Measurements from ENCODE around the gene ZZZ3.
"Not testable (repeated sequence)": the region's sequence is repeated elsewhere in the genome, so short reads cannot be mapped to it uniquely, and the experiment has no call there.

Gene ZZZ3

DNA sequence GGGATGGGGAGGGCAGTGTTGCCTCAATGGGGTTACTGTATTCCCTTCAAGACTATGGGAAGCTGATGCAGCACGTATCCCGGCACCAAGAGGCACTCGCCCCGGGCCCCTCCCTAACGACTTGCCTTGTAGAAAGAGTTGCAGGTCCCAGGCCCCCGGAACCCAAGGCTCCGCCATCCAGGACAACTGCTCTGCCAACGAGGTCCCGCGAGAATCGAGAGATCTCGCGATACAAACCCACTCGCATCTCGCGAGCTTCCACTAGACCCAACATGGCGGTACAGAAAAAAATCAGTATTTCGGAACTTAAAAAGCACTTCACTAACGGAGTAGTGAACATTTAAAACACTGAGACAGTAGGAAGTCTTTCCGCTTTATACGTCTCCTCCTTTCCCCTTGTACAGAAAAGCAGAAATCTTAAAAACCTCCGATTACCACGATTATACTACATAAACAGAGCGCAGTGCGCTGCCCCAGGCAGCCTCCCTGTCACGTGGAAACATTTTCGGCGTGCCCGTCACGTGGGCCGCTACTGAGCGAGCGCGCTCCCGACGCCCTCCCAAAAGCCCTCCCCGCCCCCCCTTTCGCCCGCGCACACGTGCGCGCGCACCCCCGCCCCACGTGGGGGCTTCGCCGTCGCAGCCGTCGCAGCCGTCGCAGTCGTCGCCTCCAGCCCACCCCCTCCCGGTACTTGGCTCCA is at the start of gene ZZZ3:
ZZZ3 (minus strand) TSS at position 199 of the 700 bp plus-strand sequence. CDS start 49,304 bp downstream, outside the sequence.
- FAIRE-seq, result peak; percentile 52

DNA sequence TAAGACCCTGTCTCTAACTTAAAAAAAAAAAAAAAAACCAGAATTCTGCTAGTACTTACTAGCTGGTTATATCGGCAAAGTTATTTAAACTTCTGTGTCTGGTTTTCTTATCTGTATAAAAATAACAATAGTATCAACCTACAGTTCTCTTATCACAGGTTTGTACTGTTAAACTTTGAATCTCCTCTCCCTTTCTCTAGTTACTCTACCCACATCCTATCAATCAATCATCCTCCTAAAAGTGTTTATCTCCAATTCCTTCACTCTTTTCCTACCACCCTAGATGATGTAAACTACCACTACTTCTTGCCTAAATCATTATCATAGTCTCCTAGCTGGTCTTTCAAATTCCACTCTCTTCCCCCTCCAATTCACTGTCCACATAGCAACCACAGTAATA is 49.6 kb upstream of the ZZZ3 start:
- FAIRE-seq, result no peak

DNA sequence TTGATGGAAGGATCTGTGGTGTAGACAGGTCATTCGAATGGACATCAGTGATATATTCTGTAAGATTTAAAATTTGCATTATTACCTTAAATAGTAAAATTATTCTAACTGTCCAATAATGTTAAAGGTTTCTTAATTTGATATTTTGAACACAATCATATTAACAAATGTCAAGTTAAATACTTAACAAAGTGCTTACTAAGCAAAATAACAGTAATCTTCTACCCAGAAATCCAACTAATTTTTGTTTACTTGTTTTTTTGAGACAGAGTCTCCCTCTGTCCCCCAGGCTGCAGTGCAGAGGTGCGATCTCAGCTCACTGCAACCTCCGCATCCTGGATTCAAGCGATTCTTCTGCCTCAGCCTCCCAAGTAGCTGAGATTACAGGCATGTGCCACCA is 43.2 kb upstream of the ZZZ3 start:
- FAIRE-seq, result no peak

DNA sequence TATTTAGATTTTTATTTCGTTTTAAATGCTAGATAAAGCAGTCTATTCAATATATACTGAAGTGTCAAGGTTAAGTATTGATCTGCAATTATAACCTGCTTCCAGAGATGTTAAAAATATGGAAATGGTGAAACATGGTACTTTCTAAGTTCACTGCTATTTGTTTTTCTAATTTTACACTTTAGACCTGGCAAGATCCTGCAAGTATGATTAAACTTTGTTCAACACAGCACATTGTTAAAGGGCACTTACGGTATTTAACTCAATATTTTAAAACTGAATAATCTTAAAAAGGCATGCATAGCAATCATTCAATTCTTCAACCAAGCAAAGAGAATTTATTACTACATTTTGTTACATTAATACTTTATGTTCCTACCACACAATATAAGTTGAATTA is 35.7 kb upstream of the ZZZ3 start:
- no peak for FAIRE-seq

DNA sequence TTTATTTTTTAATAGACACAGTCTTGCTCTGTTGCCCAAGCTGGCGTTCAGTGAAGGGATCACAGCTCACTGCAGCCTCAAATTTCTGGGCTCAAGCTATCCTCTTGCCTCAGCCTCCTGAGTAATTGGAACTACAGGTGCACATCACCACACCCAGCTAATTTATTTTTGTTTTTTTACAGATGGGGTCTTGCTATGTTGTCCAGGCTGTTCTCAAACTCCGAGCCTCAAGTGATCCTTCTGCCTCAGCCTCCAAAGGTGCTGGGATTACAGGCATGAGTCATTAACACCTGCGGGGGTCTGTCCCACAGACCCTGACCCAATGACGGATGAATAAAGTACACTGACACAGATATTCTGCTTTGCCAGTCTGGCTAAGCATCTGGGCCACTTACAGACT is 33.6 kb upstream of the ZZZ3 start:
- FAIRE-seq, result no peak

DNA sequence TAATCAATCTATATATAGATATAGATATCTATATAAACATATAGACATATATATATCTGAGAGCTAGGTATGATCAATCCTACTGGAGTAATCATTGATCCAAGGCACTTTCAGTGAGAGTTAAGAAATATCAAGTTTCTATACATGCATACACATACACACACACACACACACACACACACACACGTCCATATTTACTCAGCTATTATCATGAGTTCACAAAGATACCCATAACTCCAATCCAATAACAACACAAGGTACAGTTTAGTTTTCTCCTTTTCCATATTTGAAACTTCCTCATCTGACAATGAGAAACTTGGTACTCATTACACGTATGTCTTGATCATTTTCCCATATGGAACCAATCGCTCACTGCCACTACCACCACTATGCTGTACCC is 27.3 kb upstream of the ZZZ3 start:
- FAIRE-seq, result no peak

DNA sequence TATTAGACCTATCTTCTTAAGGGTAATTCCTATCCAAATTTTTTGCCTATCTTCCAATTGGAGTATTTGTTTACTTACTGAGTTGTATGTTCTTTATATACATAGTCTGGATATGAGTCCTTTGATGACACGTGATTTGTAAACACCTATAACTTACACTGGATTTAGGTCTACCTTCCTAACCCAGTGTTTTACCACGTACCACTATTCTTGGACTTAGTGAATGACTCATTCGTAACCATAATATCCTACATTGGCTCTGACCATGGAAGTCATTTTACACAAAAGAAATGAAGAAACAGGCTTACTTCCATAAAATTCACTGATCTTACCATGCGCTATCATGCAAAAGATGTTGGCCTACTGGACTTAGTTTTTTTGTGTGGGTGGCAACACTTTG is 23.9 kb upstream of the ZZZ3 start:
- no peak for FAIRE-seq

DNA sequence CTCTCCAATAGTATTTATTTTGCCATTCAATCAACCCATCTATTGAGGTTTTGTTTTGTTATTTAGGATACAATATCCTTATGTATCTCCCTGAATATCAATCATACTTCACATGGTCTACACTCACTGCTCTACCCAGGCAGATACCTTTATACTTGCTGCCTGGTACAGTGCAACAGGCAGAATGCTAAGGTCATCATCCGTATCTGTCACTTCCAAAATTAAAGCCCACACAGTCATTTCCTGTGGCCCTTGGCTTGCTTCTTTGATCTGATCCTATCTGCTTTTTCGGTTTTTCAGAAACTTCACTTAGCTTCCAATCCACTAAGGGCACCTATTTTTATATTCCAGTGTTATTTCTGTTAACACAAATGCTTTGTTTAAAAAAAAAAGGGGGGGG is 22.3 kb upstream of the ZZZ3 start:
- no peak for FAIRE-seq

DNA sequence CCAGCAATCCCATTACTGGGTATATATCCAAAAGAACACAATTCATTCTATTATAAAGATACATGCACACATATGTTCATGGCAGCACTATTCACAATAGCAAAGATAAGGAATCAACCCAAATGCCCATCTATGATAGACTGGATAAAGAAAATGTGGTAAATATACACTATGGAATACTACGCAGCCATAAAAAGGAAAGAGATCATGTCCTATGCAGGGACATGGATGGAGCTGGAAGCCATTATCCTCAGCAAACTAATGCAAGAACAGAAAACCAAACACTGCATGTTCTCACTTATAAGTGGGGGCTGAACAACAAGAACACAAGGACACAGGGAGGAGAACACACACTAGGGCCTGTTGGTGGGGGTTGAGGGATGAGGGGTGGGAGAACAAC is 17.2 kb upstream of the ZZZ3 start:
- FAIRE-seq, result not testable (repeated sequence)

DNA sequence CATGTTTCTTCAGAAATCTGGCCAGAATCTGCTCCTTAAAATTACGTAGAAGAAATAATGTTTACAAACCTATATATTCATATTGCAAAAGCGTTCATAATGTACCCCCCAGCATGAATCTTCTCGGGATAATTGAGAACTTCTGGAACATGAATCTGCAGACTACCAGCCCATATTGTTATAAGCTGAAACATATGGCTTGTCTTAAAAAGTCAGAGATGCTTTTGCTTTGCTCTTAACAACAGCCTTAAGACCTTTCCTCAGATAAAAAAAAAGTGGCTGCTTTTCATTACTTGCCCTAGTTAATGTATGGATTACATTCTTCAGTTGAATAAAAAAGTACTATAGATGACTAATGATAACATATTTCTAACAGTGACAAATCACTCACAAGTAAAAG is 15.0 kb upstream of the ZZZ3 start:
- no peak for FAIRE-seq

DNA sequence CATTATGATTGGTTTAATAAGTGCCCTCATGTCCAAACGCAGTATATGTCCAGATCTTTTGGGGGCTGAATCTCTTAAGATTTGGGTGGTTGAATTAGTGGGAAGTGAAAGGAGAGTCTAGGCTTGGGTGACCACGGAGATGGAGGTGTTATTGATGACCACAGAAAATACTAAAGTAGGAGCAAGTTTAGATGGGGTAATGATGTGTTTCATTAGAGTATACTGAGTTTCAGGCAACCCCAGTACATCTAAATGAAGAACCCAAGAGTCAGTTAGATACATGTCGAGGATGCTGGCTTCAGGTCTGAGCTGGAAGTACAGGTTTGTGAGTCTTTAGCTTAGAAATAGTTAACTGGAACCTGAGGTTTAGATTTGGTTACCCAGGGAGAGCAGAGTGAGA is 6.5 kb upstream of the ZZZ3 start:
- no peak for FAIRE-seq

DNA sequence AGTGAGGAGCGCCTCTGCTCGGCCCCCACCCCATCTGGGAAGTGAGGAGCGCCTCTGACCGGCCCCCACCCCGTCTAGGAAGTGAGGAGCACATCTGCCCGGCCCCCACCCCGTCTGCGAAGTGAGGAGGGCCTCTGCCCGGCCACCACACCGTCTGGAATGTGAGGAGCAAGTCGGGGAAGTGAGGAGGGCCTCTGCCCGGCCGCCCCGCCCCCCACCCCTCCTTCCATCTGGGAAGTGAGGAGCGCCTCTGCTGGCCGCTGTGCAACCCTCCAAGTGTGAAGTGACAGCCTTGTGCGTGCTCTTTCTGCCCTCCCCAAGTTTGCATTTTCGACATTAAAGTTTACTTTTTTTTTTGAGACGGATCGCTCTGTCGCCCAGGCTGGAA is 5.1 kb upstream of the ZZZ3 start:
- FAIRE-seq, result no peak

DNA sequence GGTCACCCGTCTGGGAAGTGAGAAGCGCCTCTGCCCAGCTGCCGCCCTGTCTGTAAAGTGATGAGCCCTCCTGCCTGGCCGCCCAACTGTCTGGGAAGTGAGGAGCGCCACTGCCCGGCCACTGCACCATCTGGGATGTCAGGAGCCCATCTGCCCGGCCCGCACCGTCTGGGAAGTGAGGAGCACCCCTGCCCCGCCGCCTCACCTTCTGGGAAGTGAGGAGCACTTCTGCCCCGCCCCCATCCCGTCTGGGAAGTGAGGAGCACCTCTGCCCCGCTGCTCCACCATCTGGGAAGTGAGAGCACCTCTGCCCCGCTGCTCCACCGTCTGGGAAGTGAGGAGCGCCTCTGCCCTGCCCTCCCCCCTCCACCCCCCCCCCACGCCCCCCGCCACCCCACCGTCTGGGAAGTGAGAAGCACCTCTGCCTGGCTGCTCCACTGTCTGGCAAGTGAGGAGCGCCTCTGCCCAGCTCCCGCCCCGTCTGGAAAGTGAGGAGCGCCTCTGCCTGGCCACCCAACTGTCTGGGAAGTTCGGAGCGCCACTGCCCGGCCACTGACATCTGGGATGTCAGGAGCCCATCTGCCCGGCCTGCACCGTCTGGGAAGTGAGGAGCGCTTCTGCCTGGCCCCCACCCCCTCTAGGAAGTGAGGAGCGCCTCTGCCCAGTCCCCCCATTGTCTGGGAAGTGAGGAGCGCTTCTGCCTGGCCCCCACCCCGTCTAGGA is 4.5 kb upstream of the ZZZ3 start:
- no peak for FAIRE-seq

DNA sequence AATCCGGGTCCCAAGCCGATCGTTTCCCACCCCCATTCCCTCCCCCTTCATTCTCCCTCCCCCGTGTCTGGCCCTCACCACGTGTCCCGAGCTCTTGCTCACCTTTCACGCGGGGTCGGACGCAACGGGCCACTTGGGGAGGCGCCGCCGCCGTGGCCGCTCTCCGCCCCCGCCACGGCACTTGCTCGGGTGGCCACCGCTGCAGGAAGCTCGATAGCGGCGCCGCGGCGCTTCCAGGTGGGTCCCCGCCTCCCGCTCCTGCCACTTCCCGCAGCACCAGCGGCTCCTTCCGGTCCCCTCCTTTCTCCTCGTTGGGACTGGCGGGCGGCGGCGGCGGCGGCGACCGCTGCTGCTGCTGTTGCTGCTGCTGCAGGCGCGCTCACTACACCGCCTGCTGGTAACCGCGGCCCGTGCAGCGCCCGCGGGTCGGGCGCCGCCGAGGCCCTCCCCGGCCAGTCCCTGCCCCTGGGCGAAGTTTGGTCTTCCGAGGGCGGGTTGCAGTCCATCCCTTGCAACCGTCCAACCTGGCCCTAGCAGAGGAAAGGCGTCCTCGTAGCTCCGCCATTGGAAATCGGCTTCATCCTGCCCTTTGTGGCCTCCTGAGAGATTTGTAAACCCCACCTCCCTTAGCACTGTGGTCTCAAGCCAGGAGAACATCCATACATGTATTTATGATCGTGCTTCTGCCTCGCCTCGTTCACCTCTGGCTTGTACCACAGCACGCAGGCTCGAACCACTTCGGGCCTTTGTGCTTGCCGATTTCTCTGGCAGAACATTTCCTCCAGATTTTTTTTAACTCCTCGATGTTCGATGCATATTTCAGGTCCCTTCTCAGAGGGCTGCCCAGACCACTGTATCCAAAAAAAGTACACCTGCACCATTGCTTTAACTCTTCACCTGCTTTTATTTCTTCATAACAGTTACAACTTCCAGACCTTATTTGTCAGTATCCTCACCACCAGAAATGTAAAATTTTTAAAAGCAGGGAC is 996 bp upstream of the ZZZ3 start:
- no peak for FAIRE-seq

DNA sequence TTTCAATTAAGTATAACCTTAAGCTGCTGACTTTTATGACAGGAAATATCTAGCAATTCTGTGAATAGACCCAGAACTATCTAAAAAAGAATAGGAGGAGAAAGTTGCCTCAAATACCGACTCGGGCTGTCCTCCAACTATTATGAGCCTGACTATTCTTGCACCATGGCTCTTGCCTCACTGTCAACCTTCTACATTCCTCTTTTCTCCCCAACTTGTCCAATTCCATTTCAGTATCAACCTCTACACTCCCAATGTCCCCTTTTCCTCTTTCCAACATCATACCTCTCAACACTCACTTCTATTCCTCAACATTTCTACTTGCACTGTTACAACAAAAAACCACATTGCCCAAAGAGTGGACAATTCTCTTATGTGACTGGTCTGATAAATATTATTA is 2.3 kb downstream of the ZZZ3 start:
- FAIRE-seq, result no peak

DNA sequence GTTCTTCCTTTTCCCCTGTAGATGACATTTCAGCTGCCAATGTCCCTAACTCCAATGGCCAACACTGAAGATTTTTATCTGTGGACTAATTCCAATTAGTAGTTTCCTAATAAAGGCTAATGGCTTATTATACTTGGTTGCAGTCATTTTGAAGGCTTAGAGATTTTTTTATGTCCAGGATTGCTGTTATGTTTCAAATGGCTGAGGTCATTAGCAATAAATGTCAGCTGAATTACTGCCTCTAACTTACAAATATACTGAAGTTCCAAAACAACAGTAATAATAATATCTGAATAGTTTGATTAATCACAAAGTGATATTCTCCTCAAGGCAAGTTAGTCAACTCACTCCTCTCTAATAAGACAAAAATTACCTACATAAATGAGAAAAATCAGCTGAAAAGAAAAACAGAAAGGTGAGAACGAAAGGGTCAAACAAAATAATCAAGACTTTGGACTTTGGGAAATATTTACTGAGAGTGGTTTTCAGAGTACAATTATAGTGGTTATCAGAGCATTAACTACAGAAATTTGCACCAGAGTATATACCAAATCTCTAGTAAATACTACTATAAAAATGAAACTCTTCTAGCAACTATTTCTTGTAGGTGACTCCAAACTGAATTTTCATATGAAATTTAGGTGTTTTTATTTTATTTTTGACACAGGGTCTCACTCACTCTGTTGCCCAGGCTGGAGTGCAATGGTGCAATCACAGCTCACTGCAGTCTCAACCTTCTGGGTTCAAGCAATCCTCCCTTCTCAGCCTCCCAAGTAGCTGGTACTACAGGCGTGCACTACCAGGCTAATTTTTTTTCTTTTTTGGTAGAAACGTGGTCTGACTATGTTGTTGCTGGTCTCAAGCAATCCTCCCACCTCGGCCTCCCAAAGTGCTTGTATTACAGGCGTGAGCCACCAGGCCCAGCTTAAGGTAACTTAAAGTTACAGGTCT is 3.5 kb downstream of the ZZZ3 start:
- no peak for FAIRE-seq

DNA sequence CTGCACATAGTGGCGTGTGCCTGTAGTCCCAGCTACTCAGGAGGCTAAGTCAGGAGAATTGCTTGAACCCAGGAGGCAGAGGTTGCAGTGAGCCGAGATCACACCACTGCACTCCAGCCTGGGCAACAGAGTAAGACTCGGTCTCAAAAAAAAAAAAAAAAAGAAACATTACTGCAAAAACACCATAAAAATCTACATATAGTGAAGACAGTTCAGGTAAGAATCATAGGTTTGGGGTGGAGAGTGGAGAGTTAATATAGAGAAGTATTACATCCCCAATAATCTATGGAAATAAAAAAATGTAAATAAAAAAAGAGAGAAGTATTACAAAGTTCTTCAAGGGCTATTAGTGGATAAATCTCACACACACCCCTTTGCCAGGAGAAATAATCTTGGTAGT is 7.7 kb downstream of the ZZZ3 start:
- not testable (repeated sequence) for FAIRE-seq

DNA sequence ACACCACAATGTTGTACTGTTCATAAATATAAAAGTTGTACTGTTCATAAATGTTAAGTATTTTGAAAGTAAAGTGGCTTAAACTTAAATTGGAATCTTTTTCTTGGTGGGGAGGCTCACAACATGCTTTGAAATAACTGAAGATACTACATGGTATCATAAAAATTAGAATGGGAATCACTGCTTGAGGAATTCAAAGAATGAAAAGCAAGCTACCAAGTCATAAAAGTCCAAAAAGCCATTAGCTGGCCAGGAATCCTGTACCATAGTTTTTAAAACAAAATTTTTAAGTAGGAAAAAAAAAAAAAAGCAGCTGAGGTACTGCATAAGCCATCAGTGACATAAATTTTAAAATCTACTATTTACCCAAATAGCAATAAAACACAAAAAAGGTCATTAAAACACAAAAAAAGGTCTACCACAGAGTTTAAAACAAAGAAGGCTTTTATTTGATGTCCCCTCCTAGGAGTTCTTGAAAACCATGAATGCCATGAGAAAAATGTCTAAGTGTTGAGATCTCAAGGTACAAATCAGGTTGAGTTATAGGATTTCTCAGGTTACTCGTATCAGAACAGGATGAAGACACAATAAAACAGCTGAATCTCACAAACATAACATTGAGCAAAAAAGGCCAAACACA is 8.6 kb downstream of the ZZZ3 start:
- FAIRE-seq, result no peak

DNA sequence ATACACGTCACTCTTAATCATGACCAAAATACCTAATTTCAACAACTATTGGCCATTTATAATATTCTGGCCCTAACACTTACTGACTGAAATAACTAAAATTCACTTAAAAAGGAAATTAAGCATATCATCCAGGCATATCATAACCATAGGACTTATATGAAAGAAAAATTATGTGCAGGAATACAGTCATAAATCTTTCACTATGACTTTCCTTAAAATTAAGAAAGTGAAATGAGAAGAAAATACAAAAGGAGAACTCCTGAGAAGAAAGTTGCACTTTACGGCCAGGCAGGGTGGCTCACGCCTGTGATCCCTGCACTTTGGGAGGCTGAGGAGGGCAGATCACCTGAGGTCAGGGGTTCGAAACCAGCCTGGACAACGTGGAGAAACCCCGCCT is 9.4 kb downstream of the ZZZ3 start:
- FAIRE-seq, result no peak

DNA sequence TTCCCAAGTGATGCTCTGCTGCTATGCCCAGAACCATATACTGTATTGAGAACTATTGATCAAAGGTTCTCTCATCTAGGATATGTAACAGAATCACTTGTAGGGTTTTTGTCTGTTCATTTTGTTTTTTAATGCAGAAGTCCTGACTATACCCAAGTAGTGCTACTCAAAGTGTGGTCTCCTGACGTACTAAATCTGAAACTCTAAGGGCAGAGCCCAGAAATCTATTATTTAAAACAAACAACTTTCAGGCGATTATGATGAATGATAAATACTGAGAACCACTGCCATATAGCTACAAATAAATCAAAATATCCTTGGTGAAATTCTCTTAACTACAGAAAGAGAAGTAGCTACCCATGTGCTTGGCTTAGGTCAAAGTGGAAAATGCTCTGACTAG is 10.1 kb downstream of the ZZZ3 start:
- FAIRE-seq, result no peak

DNA sequence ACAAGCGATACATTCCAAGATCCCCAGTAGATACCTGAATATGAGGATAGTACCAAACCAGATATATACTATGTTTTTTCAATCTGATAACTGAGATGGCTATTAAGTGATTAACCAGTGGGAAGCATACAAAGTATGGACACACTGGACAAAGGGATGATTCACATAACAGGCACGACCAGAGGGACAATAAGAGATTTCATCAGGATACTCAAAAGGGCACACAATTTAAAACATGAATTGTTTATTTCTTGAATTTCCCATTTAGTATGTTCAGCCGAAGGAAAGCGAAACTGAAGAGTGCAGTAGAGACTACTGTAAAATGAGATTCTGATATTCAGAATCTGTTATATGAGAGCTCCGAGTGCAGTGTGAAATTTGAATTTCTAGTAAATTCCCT is 10.6 kb downstream of the ZZZ3 start:
- no peak for FAIRE-seq

DNA sequence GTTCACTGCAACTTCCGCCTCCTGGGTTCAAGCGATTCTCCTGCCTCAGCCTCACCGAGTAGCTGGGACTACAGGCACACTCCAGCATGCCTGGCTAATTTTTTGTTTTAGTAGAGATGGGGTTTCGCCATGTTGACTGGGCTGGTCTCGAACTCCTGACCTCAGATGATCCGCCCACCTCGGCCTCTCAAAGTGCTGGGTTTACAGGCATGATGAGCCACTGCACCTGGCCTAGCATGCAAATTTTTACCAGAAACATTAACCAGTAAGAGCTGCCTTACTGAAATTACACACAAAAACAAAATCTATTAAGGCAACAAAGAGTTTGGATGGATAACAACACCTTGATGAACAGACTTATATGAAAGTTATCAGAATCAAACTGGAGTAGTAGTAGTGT is 12.1 kb downstream of the ZZZ3 start:
- no peak for FAIRE-seq
